Measurements from ENCODE around the gene CDK14.

DNA sequence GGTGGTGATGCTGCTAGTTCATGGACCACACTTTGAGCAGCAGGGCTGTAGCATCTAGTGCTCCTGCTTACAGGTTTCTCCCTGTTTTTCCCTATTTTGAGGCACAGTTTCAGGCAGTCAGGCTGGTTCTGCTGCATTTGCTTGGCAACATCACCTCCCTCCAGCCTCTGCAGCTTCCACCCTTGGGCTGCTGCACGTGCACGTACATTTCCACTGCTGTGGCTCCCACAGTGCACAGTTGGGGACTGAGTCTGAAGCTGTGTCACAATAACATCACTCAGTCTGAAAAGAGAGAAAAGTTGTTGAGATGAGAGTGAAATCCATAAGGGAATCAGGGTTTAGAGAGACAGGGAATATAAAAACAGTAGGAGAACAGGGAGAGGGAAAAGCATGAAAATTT lies 437.5 kb downstream of the CDK14 start:
- TF ChIP-seq, protein P1, sequence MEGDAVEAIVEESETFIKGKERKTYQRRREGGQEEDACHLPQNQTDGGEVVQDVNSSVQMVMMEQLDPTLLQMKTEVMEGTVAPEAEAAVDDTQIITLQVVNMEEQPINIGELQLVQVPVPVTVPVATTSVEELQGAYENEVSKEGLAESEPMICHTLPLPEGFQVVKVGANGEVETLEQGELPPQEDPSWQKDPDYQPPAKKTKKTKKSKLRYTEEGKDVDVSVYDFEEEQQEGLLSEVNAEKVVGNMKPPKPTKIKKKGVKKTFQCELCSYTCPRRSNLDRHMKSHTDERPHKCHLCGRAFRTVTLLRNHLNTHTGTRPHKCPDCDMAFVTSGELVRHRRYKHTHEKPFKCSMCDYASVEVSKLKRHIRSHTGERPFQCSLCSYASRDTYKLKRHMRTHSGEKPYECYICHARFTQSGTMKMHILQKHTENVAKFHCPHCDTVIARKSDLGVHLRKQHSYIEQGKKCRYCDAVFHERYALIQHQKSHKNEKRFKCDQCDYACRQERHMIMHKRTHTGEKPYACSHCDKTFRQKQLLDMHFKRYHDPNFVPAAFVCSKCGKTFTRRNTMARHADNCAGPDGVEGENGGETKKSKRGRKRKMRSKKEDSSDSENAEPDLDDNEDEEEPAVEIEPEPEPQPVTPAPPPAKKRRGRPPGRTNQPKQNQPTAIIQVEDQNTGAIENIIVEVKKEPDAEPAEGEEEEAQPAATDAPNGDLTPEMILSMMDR (conservative IDR thresholded peaks at IDR 0.05; ENCODE audit: low read length), result no peak
- TF ChIP-seq EZH2phosphoT487 (IDR thresholded peaks at IDR 0.05; ENCODE audit: borderline replicate concordance), result no peak

Data from Loucy (cell line).